Liver (tissue), 3 donors: ENCODE measurements around the gene CFAP298.
"Not testable (repeated sequence)": the region's sequence is repeated elsewhere in the genome, so short reads cannot be mapped to it uniquely, and the experiment has no call there.

Source experiments
- CTCF ChIP-seq: fragments of 150-350 bp; IDR thresholded peaks from 2 replicates; pipeline ENCODE4 v1.5.1; 2017; ENCODE audit warnings: improper control_type of control experiment, low read depth, low read length; ENCODE audit not compliant: missing input control
- HNF4A ChIP-seq, 2 donors: conservative IDR thresholded peaks; 2 replicates each; pipeline ENCODE4 v1.6.1; 2016; ENCODE audit warnings: antibody characterized with exemption in 2 of 2, mild to moderate bottlenecking in 2 of 2
- MAX ChIP-seq: IDR thresholded peaks from 2 replicates; pipeline ENCODE4 v1.6.1; 2016; ENCODE audit warnings: antibody characterized with exemption
- SP1 ChIP-seq: IDR thresholded peaks from 2 replicates; pipeline ENCODE4 v1.6.1; 2018; ENCODE audit warnings: antibody characterized with exemption, mild to moderate bottlenecking
- donor health status: healthy.
- donor health status: healthy.

- not testable (repeated sequence) for TF ChIP-seq MAX; SP1; CTCF; HNF4A (conservative IDR thresholded peaks at IDR 0.05)
Measured at GRCh38 chr21:32661026-32661782, 49.0 kb upstream of the CFAP298 start.
